Thyroid gland (tissue), 4 donors: Measurements from ENCODE around the gene MFF. TPM values are rescaled to one million over a fixed set of nuclear protein-coding genes. Genes with fewer than 3 reads are reported as not detected.

ENCODE experiments used
- DNase-seq, 2 donors: peaks; one replicate each; pipeline ENCODE4 v3.0.0-alpha.2; 2019
- H3K27ac ChIP-seq, 3 donors: fragments of 200-600 bp; sonication (generic); 1 replicate in 2 of 3; 2 replicates in 1 of 3; pipeline ENCODE4 v1.5.1; 2016 to 2019; ENCODE audit warnings: mild to moderate bottlenecking in 1 of 3, moderate library complexity in 1 of 3
- H3K27me3 ChIP-seq: fragments of 200-600 bp; sonication (generic); one replicate; pipeline ENCODE4 v1.5.1; 2019
- H3K36me3 ChIP-seq, 2 donors: fragments of 200-600 bp; sonication (generic); one replicate each; pipeline ENCODE4 v1.5.1; 2016 to 2019
- H3K4me1 ChIP-seq, 2 donors: fragments of 200-600 bp; sonication (generic); one replicate each; pipeline ENCODE4 v1.5.1; 2017 to 2019
- H3K4me3 ChIP-seq, 3 donors: fragments of 200-600 bp; sonication (generic); replicated peaks in 1 of 3; 1 replicate in 2 of 3; 2 replicates in 1 of 3; pipeline ENCODE4 v1.5.1; 2016; ENCODE audit warnings: mild to moderate bottlenecking in 1 of 3
- H3K9me3 ChIP-seq: fragments of 200-600 bp; sonication (generic); one replicate; pipeline ENCODE4 v1.5.1; 2017
- POLR2A ChIP-seq, 2 donors: fragments of 450-650 bp; IDR thresholded peaks; one replicate each; pipeline ENCODE4 v1.6.1; 2017; ENCODE audit warnings: antibody characterized with exemption in 2 of 2, mild to moderate bottlenecking in 2 of 2, moderate library complexity in 1 of 2
- WGBS, 2 donors: methylation state at CpG; one replicate each; pipeline ENCODE4 v1.1.5; 2017; 5-methylcytosine and 5-hydroxymethylcytosine counted together
- intact Hi-C: fragments of 100-400 bp; cut with DNase I; formaldehyde crosslinking; loops from one replicate; pipeline ENCODE4 v1.15.1; 2023
- total RNA-seq, 4 donors: library from RNA; depleted of rRNA; stranded (reverse); fragments of >200 nt; gene quantifications; one replicate each; pipeline ENCODE4 v1.2.3, GENCODE V29; 2016
- TF ChIP-seq, protein P1 (sequence below), 6 experiments: fragments of 200-600 bp in 3 of 6; fragments of 450-650 bp in 3 of 6; sonication (generic) in 3 of 6; IDR thresholded peaks; one replicate each; pipeline ENCODE4 v1.5.1; 2016 to 2019; ENCODE audit warnings: antibody characterized with exemption in 6 of 6, mild to moderate bottlenecking in 2 of 6, inconsistent platforms in 1 of 6, moderate library complexity in 1 of 6

The MFF gene
- total RNA-seq, 4 donors from 2014 or later: 78.3 to 134 (median 99.7) TPM

DNA sequence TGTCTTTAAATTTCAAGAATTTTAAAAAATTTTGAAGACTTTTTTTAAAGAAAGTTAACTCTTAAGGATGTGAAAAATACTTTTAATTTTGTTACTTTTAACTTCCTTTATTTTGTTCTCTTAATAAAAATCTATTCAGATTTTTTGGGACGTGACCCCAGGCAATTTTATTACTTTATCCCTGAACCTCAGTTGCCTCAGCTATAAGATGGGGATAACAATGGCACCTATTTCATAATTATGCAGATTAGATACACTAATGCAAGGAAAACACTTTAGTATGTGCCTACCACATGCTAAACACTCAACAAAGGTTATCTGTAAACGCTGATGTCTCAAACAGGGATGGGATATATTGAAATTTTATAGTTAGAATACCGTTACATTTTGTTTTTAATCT, 64.2 kb downstream of the MFF start:
- Histone ChIP-seq H3K4me3 (no peak overlapping the region), H3K36me3 (no peaks in the 10 kb centered on the region), H3K4me1 (no peaks in the 10 kb centered on the region), H3K27me3 (no peaks in the 10 kb centered on the region), H3K27ac (no peak overlapping the region), H3K9me3 (no peaks in the 10 kb centered on the region)
- no peak for DNase-seq
- TF ChIP-seq POLR2A (IDR thresholded peaks at IDR 0.05): no peak
- TF ChIP-seq, protein P1, sequence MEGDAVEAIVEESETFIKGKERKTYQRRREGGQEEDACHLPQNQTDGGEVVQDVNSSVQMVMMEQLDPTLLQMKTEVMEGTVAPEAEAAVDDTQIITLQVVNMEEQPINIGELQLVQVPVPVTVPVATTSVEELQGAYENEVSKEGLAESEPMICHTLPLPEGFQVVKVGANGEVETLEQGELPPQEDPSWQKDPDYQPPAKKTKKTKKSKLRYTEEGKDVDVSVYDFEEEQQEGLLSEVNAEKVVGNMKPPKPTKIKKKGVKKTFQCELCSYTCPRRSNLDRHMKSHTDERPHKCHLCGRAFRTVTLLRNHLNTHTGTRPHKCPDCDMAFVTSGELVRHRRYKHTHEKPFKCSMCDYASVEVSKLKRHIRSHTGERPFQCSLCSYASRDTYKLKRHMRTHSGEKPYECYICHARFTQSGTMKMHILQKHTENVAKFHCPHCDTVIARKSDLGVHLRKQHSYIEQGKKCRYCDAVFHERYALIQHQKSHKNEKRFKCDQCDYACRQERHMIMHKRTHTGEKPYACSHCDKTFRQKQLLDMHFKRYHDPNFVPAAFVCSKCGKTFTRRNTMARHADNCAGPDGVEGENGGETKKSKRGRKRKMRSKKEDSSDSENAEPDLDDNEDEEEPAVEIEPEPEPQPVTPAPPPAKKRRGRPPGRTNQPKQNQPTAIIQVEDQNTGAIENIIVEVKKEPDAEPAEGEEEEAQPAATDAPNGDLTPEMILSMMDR (IDR thresholded peaks at IDR 0.05): no peak
- intact Hi-C loops: no loop called here
- WGBS, 2 donors: 89 to 94% methylated on average over 3 of the region's 3 CpGs

DNA sequence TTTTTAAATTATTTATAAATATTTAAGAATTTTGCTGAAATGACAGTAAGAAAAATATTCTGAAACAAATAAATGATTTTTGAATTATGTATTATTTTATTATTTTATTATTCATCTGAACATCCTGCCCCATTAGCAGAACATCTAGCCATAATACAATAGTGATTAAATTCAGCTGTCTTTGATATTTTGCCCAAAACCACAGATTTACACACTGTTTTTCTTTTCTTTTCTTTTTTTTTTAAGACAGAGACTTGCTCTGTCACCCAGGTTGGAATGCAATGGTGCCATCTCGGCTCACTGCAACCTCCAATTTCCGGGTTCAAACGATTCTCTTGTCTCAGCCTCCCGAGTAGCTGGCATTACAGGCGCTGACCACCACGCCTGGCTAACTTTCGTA, 64.6 kb downstream of the MFF start:
- 96 to 97% methylated on average over 7 of the region's 7 CpGs for WGBS, 2 donors
- H3K4me3 ChIP-seq: no peak overlapping the region
- no peaks in the 10 kb centered on the region for H3K4me1 ChIP-seq
- no peak overlapping the region for H3K27ac ChIP-seq
- no peaks in the 10 kb centered on the region for H3K27me3 ChIP-seq
- TF ChIP-seq, protein P1 (IDR thresholded peaks at IDR 0.05): no peak
- no peak for TF ChIP-seq POLR2A (IDR thresholded peaks at IDR 0.05)
- intact Hi-C loops: no loop called here
- DNase-seq: no peak
- H3K36me3 ChIP-seq: no peaks in the 10 kb centered on the region
- H3K9me3 ChIP-seq: no peaks in the 10 kb centered on the region

DNA sequence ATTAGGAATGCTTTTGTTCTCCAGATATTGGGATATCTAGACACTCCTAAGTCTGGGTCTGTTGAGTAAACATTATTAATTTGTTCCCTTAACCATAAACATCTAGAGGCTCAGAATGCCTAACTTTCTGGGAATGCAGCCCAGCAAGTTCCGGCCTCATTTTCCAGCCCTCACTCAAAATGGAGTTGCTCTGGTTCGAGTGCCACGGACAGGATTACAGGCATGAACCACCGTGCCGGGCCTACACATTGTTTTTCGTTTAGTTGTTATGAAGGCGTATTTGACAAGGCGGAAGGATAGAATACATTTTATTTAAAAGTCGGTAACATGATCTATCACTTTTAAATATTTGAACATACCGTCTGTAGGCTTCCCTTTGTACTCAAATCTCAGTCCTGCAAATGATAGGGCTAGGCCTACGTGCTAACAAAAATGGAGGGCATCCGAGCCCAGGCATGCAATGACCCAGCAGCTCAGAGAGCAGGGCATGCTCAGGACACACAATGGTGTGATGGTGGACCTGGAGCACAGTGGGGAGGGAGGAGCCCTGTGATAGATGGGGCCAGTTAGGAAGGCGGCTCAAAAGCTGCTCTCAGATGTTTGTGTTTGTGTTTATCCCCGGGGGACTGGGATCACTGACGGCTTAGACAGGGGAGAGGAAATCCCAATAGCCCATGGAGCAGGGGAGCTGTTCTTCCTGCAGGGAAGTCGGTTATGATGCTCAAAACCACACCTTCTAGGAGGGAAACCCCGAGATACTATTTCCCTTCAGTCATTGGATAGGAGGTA, 65.6 kb downstream of the MFF start:
- TF ChIP-seq POLR2A (IDR thresholded peaks at IDR 0.05): no peak
- TF ChIP-seq, protein P1 (IDR thresholded peaks at IDR 0.05): no peak
- Histone ChIP-seq H3K27ac (no peak overlapping the region), H3K36me3 (no peaks in the 10 kb centered on the region), H3K9me3 (no peaks in the 10 kb centered on the region), H3K4me1 (no peaks in the 10 kb centered on the region), H3K27me3 (no peaks in the 10 kb centered on the region), H3K4me3 (no peak overlapping the region)
- 75 to 79% methylated on average over 17 of the region's 17 CpGs for WGBS, 2 donors
- no peak for DNase-seq
- intact Hi-C loops: no loop called here

DNA sequence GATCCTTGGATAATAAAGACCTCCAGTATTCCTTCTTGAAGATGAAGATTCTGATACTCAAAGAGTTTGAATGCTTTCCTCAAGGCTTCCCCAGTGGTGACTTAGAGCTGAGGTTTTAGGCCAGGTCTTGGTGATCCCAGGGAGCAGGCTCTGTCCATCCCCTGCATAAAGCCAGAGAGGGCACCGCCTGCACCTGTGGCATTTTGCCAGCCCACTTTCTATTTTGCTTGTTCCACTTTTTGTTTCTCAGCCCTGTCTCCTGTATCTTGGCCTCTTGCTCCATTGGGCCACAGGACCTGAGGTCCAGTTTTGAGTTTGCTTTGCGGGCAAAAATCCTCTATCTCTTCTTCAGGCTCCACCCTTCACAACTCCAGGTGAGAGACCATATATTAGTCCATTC, 69.3 kb downstream of the MFF start:
- no peak overlapping the region for H3K27ac ChIP-seq
- intact Hi-C loops: no loop called here
- TF ChIP-seq POLR2A (IDR thresholded peaks at IDR 0.05): no peak
- TF ChIP-seq, protein P1 (IDR thresholded peaks at IDR 0.05): no peak

DNA sequence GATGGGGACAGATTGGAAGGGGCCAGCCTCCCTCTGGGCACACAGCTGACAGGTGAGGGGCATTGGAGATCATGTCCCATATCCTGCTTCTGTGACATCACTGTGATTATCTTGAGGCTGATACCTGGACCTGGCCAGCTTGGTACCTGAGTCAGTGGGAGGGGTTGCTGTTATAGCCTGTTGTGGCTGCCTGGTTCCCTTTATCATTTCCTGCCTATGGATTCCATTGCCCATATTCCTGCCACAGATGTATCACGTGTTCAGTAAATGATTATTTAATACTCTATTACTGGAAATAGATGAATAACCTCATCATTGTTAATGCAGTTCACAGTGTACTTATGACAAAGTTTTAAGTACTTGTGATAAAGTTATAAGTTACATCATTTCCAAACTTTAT, 70.5 kb downstream of the MFF start:
- WGBS, 2 donors: 83 to 92% methylated on average over 1 of the region's 1 CpG
- no peak for DNase-seq
- TF ChIP-seq POLR2A (IDR thresholded peaks at IDR 0.05): no peak
- TF ChIP-seq, protein P1 (IDR thresholded peaks at IDR 0.05): no peak
- Histone ChIP-seq H3K9me3 (no peaks in the 10 kb centered on the region), H3K4me3 (no peak overlapping the region), H3K36me3 (no peaks in the 10 kb centered on the region), H3K4me1 (no peaks in the 10 kb centered on the region), H3K27me3 (no peaks in the 10 kb centered on the region), H3K27ac (no peak overlapping the region)
- intact Hi-C loops: no loop called here

More for the DNA sequence above, 69.3 kb downstream of the MFF start:
- no peaks in the 10 kb centered on the region for H3K4me1 ChIP-seq
- no peaks in the 10 kb centered on the region for H3K9me3 ChIP-seq
- 50 to 89% methylated on average over 2 of the region's 2 CpGs for WGBS, 2 donors
- no peak overlapping the region for H3K4me3 ChIP-seq
- H3K27me3 ChIP-seq: no peaks in the 10 kb centered on the region
- no peak for DNase-seq
- H3K36me3 ChIP-seq: no peaks in the 10 kb centered on the region
